HepG2 (cell line): Measurements from ENCODE around the gene NOC4L.

Source experiments
- POLR2AphosphoS5 ChIP-seq: IDR thresholded peaks from 2 replicates; pipeline ENCODE4 v1.6.1; 2012; ENCODE audit warnings: low read depth, low read length
- RFXAP ChIP-seq: sonication (generic); formaldehyde crosslinking; IDR thresholded peaks from 2 replicates; pipeline ENCODE4 v1.4.0; 2020; ENCODE audit warnings: missing genetic modification reagents, borderline replicate concordance

GRCh38 chr12:132129007-132129406, 15.2 kb upstream of the NOC4L start:
- TF ChIP-seq POLR2AphosphoS5 (no peak), RFXAP (no peak)
